H9 (cell line): ENCODE results near the gene RBFOX2. TPM values are rescaled to one million over a fixed set of nuclear protein-coding genes. Genes with fewer than 3 reads are reported as not detected.
A peak's percentile ranks its signal among the peaks of the same experiment; 100 is the strongest.

Experiments
- DNase-seq: peaks from one replicate; pipeline ENCODE4 v3.0.0-alpha.2; 2017
- H2AFZ ChIP-seq: one replicate; pipeline ENCODE4 v1.6.1; 2013; ENCODE audit warnings: mild to moderate bottlenecking, low read length, control low read depth, moderate library complexity
- H2AK5ac ChIP-seq: 2 replicates; pipeline ENCODE4 v1.6.1; 2013; ENCODE audit warnings: low read length, control low read depth, mixed read lengths; ENCODE audit not compliant: insufficient read length
- H2BK120ac ChIP-seq: one replicate; pipeline ENCODE4 v1.6.1; 2013; ENCODE audit warnings: low read depth, mild to moderate bottlenecking, low read length, control low read depth, inconsistent platforms; ENCODE audit not compliant: poor library complexity, severe bottlenecking
- H2BK12ac ChIP-seq: 2 replicates; pipeline ENCODE4 v1.6.1; 2013; ENCODE audit warnings: low read length, control low read depth, mixed read lengths, low read depth; ENCODE audit not compliant: insufficient read length
- H2BK15ac ChIP-seq: 2 replicates; pipeline ENCODE4 v1.6.1; 2013; ENCODE audit warnings: low read depth, low read length, control low read depth
- H2BK20ac ChIP-seq: one replicate; pipeline ENCODE4 v1.6.1; 2013; ENCODE audit warnings: low read depth, mild to moderate bottlenecking, low read length, control low read depth, inconsistent platforms; ENCODE audit not compliant: poor library complexity, severe bottlenecking
- H2BK5ac ChIP-seq: 2 replicates; pipeline ENCODE4 v1.6.1; 2013; ENCODE audit warnings: low read length, control low read depth, mixed read lengths; ENCODE audit not compliant: insufficient read length
- H3K14ac ChIP-seq: 2 replicates; pipeline ENCODE4 v1.6.1; 2013; ENCODE audit warnings: low read length, control low read depth; ENCODE audit not compliant: insufficient read depth
- H3K18ac ChIP-seq: 2 replicates; pipeline ENCODE4 v1.6.1; 2013; ENCODE audit warnings: low read depth, mild to moderate bottlenecking, mixed read lengths, low read length, control low read depth; ENCODE audit not compliant: insufficient read length
- H3K23ac ChIP-seq: 2 replicates; pipeline ENCODE4 v1.6.1; 2013; ENCODE audit warnings: low read length, control low read depth, mixed read lengths, low read depth; ENCODE audit not compliant: insufficient read length
- H3K23me2 ChIP-seq: 2 replicates; pipeline ENCODE4 v1.6.1; 2013; ENCODE audit warnings: low read depth, mild to moderate bottlenecking, mixed read lengths, low read length, control low read depth; ENCODE audit not compliant: insufficient read length, poor library complexity, severe bottlenecking
- H3K27ac ChIP-seq: 2 replicates; pipeline ENCODE4 v1.5.1; 2013; ENCODE audit warnings: low read length, control low read depth, mixed read lengths, low read depth; ENCODE audit not compliant: insufficient read length
- H3K27me3 ChIP-seq: 2 replicates; pipeline ENCODE4 v1.6.1; 2013; ENCODE audit warnings: low read length, control low read depth, inconsistent platforms; ENCODE audit not compliant: insufficient read depth
- H3K4ac ChIP-seq: 2 replicates; pipeline ENCODE4 v1.6.1; 2013; ENCODE audit warnings: low read depth, mild to moderate bottlenecking, control low read depth, inconsistent platforms, low read length, moderate library complexity
- H3K4me1 ChIP-seq: 2 replicates; pipeline ENCODE4 v1.6.1; 2013; ENCODE audit warnings: low read length, control low read depth, inconsistent platforms; ENCODE audit not compliant: insufficient read depth
- H3K4me2 ChIP-seq: 2 replicates; pipeline ENCODE4 v1.6.1; 2013; ENCODE audit warnings: low read length, control low read depth, mixed read lengths; ENCODE audit not compliant: insufficient read length, insufficient read depth
- H3K56ac ChIP-seq: 2 replicates; pipeline ENCODE4 v1.6.1; 2013; ENCODE audit warnings: low read depth, mild to moderate bottlenecking, mixed read lengths, low read length, control low read depth; ENCODE audit not compliant: insufficient read length
- H3K79me1 ChIP-seq: 2 replicates; pipeline ENCODE4 v1.6.1; 2013; ENCODE audit warnings: low read depth, mild to moderate bottlenecking, moderate library complexity, low read length, control low read depth, inconsistent platforms; ENCODE audit not compliant: insufficient read depth, poor library complexity, severe bottlenecking
- H3K79me2 ChIP-seq: 2 replicates; pipeline ENCODE4 v1.6.1; 2013; ENCODE audit warnings: low read length, control low read depth, inconsistent platforms; ENCODE audit not compliant: insufficient read depth
- H3K9ac ChIP-seq: 2 replicates; pipeline ENCODE4 v1.6.1; 2013; ENCODE audit warnings: low read length, control low read depth, mixed read lengths; ENCODE audit not compliant: insufficient read length; ENCODE audit errors: extremely low read depth
- H3K9me3 ChIP-seq: one replicate; pipeline ENCODE4 v1.6.1; 2013; ENCODE audit warnings: low read depth, low read length, inconsistent platforms; ENCODE audit not compliant: control insufficient read depth
- H3T11ph ChIP-seq: one replicate; pipeline ENCODE4 v1.6.1; 2013; ENCODE audit warnings: mild to moderate bottlenecking, low read length, control low read depth, inconsistent platforms
- H4K20me1 ChIP-seq: one replicate; pipeline ENCODE4 v1.6.1; 2013; ENCODE audit not compliant: control insufficient read depth, insufficient read length, insufficient read depth
- H4K5ac ChIP-seq: 2 replicates; pipeline ENCODE4 v1.6.1; 2013; ENCODE audit warnings: low read depth, mild to moderate bottlenecking, mixed read lengths, low read length, control low read depth; ENCODE audit not compliant: insufficient read length
- H4K8ac ChIP-seq: replicated peaks from 2 replicates; pipeline ENCODE4 v1.6.1; 2013; ENCODE audit warnings: low read length, control low read depth, mixed read lengths, low read depth; ENCODE audit not compliant: insufficient read length
- H4K91ac ChIP-seq: 2 replicates; pipeline ENCODE4 v1.6.1; 2013; ENCODE audit warnings: low read depth, mild to moderate bottlenecking, moderate library complexity, mixed read lengths, low read length, control low read depth; ENCODE audit not compliant: insufficient read length
- H3K27ac Mint-ChIP-seq, 3 experiments: 2 replicates in 2 of 3; 3 replicates in 1 of 3; pipeline ENCODE4 v1.8.0; 2020 to 2021; ENCODE audit warnings: mixed read lengths in 3 of 3, mild to moderate bottlenecking in 1 of 3, moderate library complexity in 1 of 3
- H3K27me3 Mint-ChIP-seq: 2 replicates; pipeline ENCODE4 v1.8.0; 2021; ENCODE audit warnings: low read depth, mild to moderate bottlenecking, moderate library complexity, mixed read lengths
- H3K36me3 Mint-ChIP-seq, 3 experiments: 2 replicates in 2 of 3; 3 replicates in 1 of 3; pipeline ENCODE4 v1.8.0; 2020 to 2021; ENCODE audit warnings: low read depth in 3 of 3, mixed read lengths in 3 of 3; ENCODE audit not compliant: insufficient read depth in 1 of 3
- H3K4me1 Mint-ChIP-seq, 2 experiments: 2 replicates each; pipeline ENCODE4 v1.8.0; 2020; ENCODE audit warnings: mixed read lengths in 2 of 2
- H3K4me3 Mint-ChIP-seq, 2 experiments: 2 replicates in 1 of 2; 3 replicates in 1 of 2; pipeline ENCODE4 v1.8.0; 2020 to 2021; ENCODE audit warnings: mild to moderate bottlenecking in 2 of 2, mixed read lengths in 2 of 2, moderate library complexity in 1 of 2
- H3K9me3 Mint-ChIP-seq, 2 experiments: 2 replicates in 1 of 2; 3 replicates in 1 of 2; pipeline ENCODE4 v1.8.0; 2020; ENCODE audit warnings: mild to moderate bottlenecking in 2 of 2, mixed read lengths in 2 of 2, moderate library complexity in 1 of 2
- CTCF ChIP-seq: fragments of 200-600 bp; sonication (generic); conservative IDR thresholded peaks from 3 replicates; pipeline ENCODE4 v1.8.0; 2021; ENCODE audit warnings: antibody characterized with exemption, mild to moderate bottlenecking
- WGBS: extraction: QIAGEN DNeasy Blood & Tissue Kit; methylation state at CpG from one replicate; pipeline ENCODE4 v1.1.7; 2013; ENCODE audit warnings: missing lambda C conversion rate, low lambda C conversion rate, mixed read lengths; ENCODE audit not compliant: insufficient read length; ENCODE audit errors: extremely low coverage; 5-methylcytosine and 5-hydroxymethylcytosine counted together
- total RNA-seq: library from RNA; stranded (reverse); gene quantifications from 2 replicates; pipeline ENCODE4 v1.2.1, GENCODE V29; 2021

Gene RBFOX2
- total RNA-seq, 1 experiment from 2014 or later, result 84.7 TPM

- Histone ChIP-seq H3K4ac (no peak overlapping the region), H3K18ac (no peak overlapping the region), H4K5ac (no peak overlapping the region), H3K4me2 (peak overlapping the region; percentile 99), H2AFZ (no peak overlapping the region), H3K79me1 (no peaks in the 10 kb centered on the region), H2BK12ac (no peak overlapping the region), H4K20me1 (no peaks in the 10 kb centered on the region), H3K9me3 (no peaks in the 10 kb centered on the region), H4K91ac (no peak overlapping the region), H2AK5ac (no peak overlapping the region), H3T11ph (no peak overlapping the region), H4K8ac (no peak overlapping the region), H2BK20ac (no peak overlapping the region), H3K79me2 (no peaks in the 10 kb centered on the region; the same call in 1 of the 2 replicates), H3K56ac (no peak overlapping the region), H2BK120ac (no peak overlapping the region), H3K23ac (no peak overlapping the region), H3K27ac (no peak overlapping the region), H3K23me2 (peaks cover 12% of the 10 kb centered on the region), H2BK15ac (no peak overlapping the region), H3K14ac (no peak overlapping the region), H2BK5ac (no peak overlapping the region), H3K9ac (peak overlapping the region; percentile 67), H3K4me1 (peaks cover 3% of the 10 kb centered on the region; the same call in 1 of the 2 replicates), H3K27me3 (no peaks in the 10 kb centered on the region)
- H3K4me1 Mint-ChIP-seq, result peaks cover 59 to 64% of the 10 kb centered on the region in 2 experiments
- H3K36me3 Mint-ChIP-seq, result no peaks in the 10 kb centered on the region
- no peaks in the 10 kb centered on the region for H3K27me3 Mint-ChIP-seq
- no peak for TF ChIP-seq CTCF
- no peaks in the 10 kb centered on the region for H3K9me3 Mint-ChIP-seq
- peak overlapping the region; percentile 79 to 95 (median 89) for H3K27ac Mint-ChIP-seq
- H3K4me3 Mint-ChIP-seq, result peak overlapping the region; percentile 76 to 91
- no CpG with 5 or more reads among the region's 9 CpGs for WGBS
- DNase-seq, result peak; percentile 94
Observed at GRCh38 chr22:35840302-35840739, 188.3 kb downstream of the RBFOX2 start.
